ENCODE data around the gene NTHL1.

NTHL1 gene

GRCh38 chr16:2087748-2088631 is 40.4 kb upstream of the NTHL1 start:
- Mint-ChIP-seq H3K36me3 (ENCODE audit: low read depth) (peaks cover 5% of the 10 kb centered on the region), H3K9me3 (no peaks in the 10 kb centered on the region), H3K27ac (no peak overlapping the region), H3K27me3 (no peaks in the 10 kb centered on the region), H3K4me3 (no peak overlapping the region), H3K4me1 (ENCODE audit: low read depth) (no peaks in the 10 kb centered on the region)

DNA sequence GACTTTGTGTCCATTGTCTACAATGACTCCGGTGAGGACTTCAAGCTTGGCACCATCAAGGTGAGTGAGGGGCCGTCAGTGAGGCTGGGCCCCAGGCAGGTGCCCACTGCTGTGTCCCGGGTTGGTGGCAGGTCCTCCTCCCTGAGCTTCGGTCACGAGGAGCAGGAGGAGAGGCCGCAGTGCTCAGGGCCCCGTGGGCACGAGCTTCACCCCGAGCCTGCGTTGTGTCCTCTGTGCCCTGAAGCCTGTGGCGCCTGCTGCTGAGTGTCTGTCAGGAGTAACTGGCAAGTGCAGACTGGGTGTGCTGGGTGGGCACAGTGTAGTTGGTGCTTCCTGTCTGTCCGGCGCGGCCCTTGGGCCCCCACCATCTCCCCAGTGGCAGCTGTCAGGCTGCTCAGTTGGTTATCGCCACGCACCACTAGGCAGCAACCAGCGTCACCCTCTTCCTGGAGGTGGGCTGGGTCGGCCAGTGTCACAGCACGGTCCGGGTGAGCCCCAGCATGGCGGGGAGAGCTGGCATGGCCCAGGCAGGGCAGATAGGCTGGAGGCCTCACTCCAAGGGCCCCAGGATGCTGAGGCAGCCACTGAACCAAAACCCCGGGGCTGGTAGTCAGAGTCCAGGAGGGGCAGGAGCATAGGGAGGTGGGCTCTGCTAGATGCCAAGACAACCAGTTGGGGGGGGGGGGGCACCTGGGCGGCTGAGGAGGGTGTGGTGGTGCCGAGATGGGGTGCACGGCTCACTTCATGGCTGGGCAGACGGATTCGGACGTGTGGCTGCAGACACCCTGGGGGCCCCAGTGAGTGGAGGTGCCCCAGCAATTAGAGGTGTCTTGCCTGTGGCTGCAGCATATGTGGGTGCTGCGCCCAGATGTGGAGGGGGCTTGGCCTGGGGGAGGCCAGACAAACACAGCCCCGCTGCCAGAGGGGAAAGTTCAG is 39.4 kb upstream of the NTHL1 start:
- H3K4me3 Mint-ChIP-seq: no peak overlapping the region
- no peaks in the 10 kb centered on the region for H3K4me1 Mint-ChIP-seq (ENCODE audit: low read depth)
- no peaks in the 10 kb centered on the region for H3K27me3 Mint-ChIP-seq
- H3K36me3 Mint-ChIP-seq (ENCODE audit: low read depth): peaks cover 5% of the 10 kb centered on the region
- no peak overlapping the region for H3K27ac Mint-ChIP-seq
- no peaks in the 10 kb centered on the region for H3K9me3 Mint-ChIP-seq

- Mint-ChIP-seq H3K9me3 (no peaks in the 10 kb centered on the region), H3K4me1 (ENCODE audit: low read depth) (no peaks in the 10 kb centered on the region), H3K27me3 (no peaks in the 10 kb centered on the region), H3K27ac (no peak overlapping the region), H3K4me3 (no peak overlapping the region), H3K36me3 (ENCODE audit: low read depth) (peaks cover 5% of the 10 kb centered on the region)
These were observed 38.6 kb upstream of the NTHL1 start for GRCh38 chr16:2086106-2086742.

- Mint-ChIP-seq H3K27me3 (no peaks in the 10 kb centered on the region), H3K4me1 (ENCODE audit: low read depth) (no peaks in the 10 kb centered on the region), H3K9me3 (no peaks in the 10 kb centered on the region), H3K36me3 (ENCODE audit: low read depth) (peaks cover 5% of the 10 kb centered on the region), H3K27ac (no peak overlapping the region), H3K4me3 (no peak overlapping the region)
These were observed 38.0 kb upstream of the NTHL1 start for GRCh38 chr16:2085669-2086068.

DNA sequence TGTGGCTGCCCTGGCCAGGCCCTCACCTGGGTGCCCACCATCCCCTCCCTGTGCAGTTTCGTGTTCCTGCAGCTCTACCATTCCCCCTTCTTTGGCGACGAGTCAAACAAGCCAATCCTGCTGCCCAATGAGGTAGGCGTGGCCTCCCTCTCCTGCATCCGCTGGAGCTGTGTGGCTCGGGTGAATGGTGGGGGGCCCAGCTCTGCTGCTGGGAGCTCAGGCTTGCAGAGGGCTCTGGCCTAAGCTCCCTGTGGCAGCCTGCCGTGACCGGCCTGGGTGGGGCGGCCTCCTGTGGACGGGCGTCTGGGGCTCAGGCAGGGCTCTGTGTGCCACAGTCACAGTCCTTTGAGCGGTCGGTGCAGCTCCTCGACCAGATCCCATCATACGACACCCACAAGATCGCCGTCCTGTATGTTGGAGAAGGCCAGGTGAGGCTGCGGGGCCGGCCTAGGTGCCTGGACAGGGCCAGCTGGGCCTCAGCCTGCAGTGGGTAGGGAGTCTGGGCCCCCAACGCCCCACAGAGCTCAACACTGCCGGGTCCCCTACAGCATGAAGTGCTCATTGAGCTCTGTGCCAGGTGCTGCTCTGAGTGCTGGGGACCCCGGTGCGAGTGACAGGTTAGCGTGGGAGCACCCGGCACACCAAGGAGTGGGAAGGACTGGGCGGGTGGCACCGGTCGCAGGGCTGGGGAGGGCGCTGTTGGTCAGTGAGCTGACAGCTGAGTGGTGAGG is 37.4 kb upstream of the NTHL1 start:
- no peaks in the 10 kb centered on the region for H3K4me1 Mint-ChIP-seq (ENCODE audit: low read depth)
- peaks cover 5% of the 10 kb centered on the region for H3K36me3 Mint-ChIP-seq (ENCODE audit: low read depth)
- no peak overlapping the region for H3K4me3 Mint-ChIP-seq
- no peaks in the 10 kb centered on the region for H3K27me3 Mint-ChIP-seq
- no peaks in the 10 kb centered on the region for H3K9me3 Mint-ChIP-seq
- no peak overlapping the region for H3K27ac Mint-ChIP-seq

DNA sequence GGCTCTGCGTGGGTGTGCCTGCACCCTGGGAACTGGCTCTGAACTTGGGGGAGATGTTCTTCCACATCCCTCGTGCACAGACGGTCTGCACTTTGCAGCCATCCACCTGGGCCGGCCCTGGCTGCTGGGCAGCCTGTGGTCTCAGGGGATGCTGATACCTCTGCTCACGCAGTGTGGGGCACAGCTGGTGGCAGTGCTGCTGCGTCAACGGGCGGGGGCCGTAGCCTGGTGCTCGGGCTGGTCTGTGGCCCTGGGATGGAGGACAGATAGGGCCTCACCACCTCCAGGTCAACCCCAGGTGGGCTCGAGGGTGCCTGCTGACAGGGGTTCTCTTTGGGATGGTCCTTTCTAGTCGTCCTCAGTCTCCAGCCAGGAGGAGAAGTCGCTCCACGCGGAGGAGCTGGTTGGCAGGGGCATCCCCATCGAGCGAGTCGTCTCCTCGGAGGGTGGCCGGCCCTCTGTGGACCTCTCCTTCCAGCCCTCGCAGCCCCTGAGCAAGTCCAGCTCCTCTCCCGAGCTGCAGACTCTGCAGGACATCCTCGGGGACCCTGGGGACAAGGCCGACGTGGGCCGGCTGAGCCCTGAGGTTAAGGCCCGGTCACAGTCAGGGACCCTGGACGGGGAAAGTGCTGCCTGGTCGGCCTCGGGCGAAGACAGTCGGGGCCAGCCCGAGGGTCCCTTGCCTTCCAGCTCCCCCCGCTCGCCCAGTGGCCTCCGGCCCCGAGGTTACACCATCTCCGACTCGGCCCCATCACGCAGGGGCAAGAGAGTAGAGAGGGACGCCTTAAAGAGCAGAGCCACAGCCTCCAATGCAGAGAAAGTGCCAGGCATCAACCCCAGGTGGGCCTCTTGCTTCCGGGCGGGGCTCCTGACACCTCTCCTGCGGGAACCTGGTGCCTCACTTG is 36.5 kb upstream of the NTHL1 start:
- H3K27me3 Mint-ChIP-seq: no peaks in the 10 kb centered on the region
- H3K36me3 Mint-ChIP-seq (ENCODE audit: low read depth): peaks cover 3% of the 10 kb centered on the region
- H3K4me3 Mint-ChIP-seq: no peak overlapping the region
- no peaks in the 10 kb centered on the region for H3K9me3 Mint-ChIP-seq
- no peak overlapping the region for H3K27ac Mint-ChIP-seq
- no peaks in the 10 kb centered on the region for H3K4me1 Mint-ChIP-seq (ENCODE audit: low read depth)

DNA sequence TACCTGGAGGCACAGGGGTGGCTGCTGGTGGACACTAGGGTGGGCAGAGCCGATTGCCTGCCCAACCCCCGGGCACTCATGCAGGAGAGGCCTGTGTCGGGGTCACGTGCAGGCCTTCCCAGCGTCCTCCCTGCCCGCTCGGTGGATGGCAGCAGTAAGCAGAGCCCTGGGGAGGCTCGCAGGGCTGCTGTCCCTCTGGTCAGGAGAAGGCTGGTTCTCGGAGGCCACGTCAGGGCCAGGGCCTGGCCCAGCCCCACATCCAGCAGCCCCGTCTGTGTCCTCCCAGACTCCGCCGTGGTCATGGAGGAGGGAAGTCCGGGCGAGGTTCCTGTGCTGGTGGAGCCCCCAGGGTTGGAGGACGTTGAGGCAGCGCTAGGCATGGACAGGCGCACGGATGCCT is 35.8 kb upstream of the NTHL1 start:
- H3K36me3 Mint-ChIP-seq (ENCODE audit: low read depth): no peaks in the 10 kb centered on the region

GRCh38 chr16:2082983-2083364 is 35.3 kb upstream of the NTHL1 start:
- Mint-ChIP-seq H3K4me3 (no peak overlapping the region), H3K36me3 (ENCODE audit: low read depth) (no peaks in the 10 kb centered on the region), H3K27me3 (no peaks in the 10 kb centered on the region), H3K27ac (no peak overlapping the region), H3K9me3 (no peaks in the 10 kb centered on the region), H3K4me1 (ENCODE audit: low read depth) (no peaks in the 10 kb centered on the region)

More for the DNA sequence above, 35.8 kb upstream of the NTHL1 start:
- Mint-ChIP-seq H3K9me3 (no peaks in the 10 kb centered on the region), H3K4me3 (no peak overlapping the region), H3K4me1 (ENCODE audit: low read depth) (no peaks in the 10 kb centered on the region), H3K27me3 (no peaks in the 10 kb centered on the region), H3K27ac (no peak overlapping the region)

- Mint-ChIP-seq H3K4me3 (no peak overlapping the region), H3K36me3 (ENCODE audit: low read depth) (no peaks in the 10 kb centered on the region)
These were observed 34.7 kb upstream of the NTHL1 start for GRCh38 chr16:2082171-2082982.

GRCh38 chr16:2081201-2082084 is 33.8 kb upstream of the NTHL1 start:
- Mint-ChIP-seq H3K36me3 (ENCODE audit: low read depth) (peaks cover 5% of the 10 kb centered on the region), H3K27me3 (no peaks in the 10 kb centered on the region), H3K9me3 (no peaks in the 10 kb centered on the region), H3K27ac (no peak overlapping the region), H3K4me3 (no peak overlapping the region), H3K4me1 (ENCODE audit: low read depth) (no peaks in the 10 kb centered on the region)

More at GRCh38 chr16:2082171-2082982, 34.7 kb upstream of the NTHL1 start:
- no peaks in the 10 kb centered on the region for H3K4me1 Mint-ChIP-seq (ENCODE audit: low read depth)
- no peak overlapping the region for H3K27ac Mint-ChIP-seq
- H3K27me3 Mint-ChIP-seq: no peaks in the 10 kb centered on the region
- no peaks in the 10 kb centered on the region for H3K9me3 Mint-ChIP-seq

DNA sequence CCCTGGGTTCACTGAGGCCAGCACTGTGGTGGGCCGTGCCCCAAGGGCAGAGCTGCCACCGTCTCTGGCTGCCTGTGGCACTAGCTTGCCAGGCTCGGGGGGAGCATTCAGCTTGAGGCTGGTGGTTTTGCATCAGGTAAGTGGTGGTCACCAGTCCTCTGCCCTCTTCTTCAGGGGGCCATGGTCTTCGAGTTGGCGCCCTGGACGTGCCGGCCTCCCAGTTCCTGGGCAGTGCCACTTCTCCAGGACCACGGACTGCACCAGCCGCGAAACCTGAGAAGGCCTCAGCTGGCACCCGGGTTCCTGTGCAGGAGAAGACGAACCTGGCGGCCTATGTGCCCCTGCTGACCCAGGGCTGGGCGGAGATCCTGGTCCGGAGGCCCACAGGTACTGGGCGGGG is 32.4 kb upstream of the NTHL1 start:
- no peak overlapping the region for H3K27ac Mint-ChIP-seq
- H3K9me3 Mint-ChIP-seq: no peaks in the 10 kb centered on the region
- H3K27me3 Mint-ChIP-seq: no peaks in the 10 kb centered on the region
- no peaks in the 10 kb centered on the region for H3K4me1 Mint-ChIP-seq (ENCODE audit: low read depth)
- H3K36me3 Mint-ChIP-seq (ENCODE audit: low read depth): peaks cover 5% of the 10 kb centered on the region
- no peak overlapping the region for H3K4me3 Mint-ChIP-seq

GRCh38 chr16:2079311-2079800 is 31.7 kb upstream of the NTHL1 start:
- peaks cover 9% of the 10 kb centered on the region for H3K36me3 Mint-ChIP-seq (ENCODE audit: low read depth)
- H3K27ac Mint-ChIP-seq: no peak overlapping the region
- no peak overlapping the region for H3K4me3 Mint-ChIP-seq
- no peaks in the 10 kb centered on the region for H3K4me1 Mint-ChIP-seq (ENCODE audit: low read depth)
- H3K27me3 Mint-ChIP-seq: no peaks in the 10 kb centered on the region
- H3K9me3 Mint-ChIP-seq: no peaks in the 10 kb centered on the region

All from stimulated activated naive CD8-positive, alpha-beta T cell treated with anti-CD3 and anti-CD28 coated beads, Interleukin-15, Interleukin-2, amounts not matched to agents 100 ng/mL and 50 ng/mL, for 24 hours (primary cell).